B cell (primary cell): ENCODE measurements around the gene CFAP221. TPM values are rescaled to one million over a fixed set of nuclear protein-coding genes. Genes with fewer than 3 reads are reported as not detected.

Experiments
- ATAC-seq: fragments of 200-7000 bp; cut with Tn5 transposase; one replicate; pipeline ENCODE4 v1.10.0; 2021; ENCODE audit warnings: low read depth, mild to moderate bottlenecking, moderate number of reproducible peaks, moderate library complexity
- CTCF ChIA-PET: fragments of 350-600 bp; sonication (Branson Sonifier 250); formaldehyde crosslinking; loops from one replicate; lab custom pipeline; 2021; ENCODE audit warnings: antibody characterized with exemption, inconsistent platforms; lab: Charles Lee
- POLR2A ChIA-PET: fragments of 350-600 bp; sonication (Branson Sonifier 250); formaldehyde crosslinking; loops from one replicate; lab custom pipeline; 2021; ENCODE audit warnings: antibody characterized with exemption; lab: Charles Lee
- DNase-seq: peaks from one replicate; pipeline ENCODE4 v3.0.0; 2013
- H2AFZ ChIP-seq: 2 replicates; pipeline ENCODE4 v1.6.1; 2012; ENCODE audit warnings: mild to moderate bottlenecking, low read depth, low read length; ENCODE audit not compliant: insufficient read depth, poor library complexity, severe bottlenecking
- H3K27ac ChIP-seq, 2 donors: 1 replicate in 1 of 2; 2 replicates in 1 of 2; pipeline ENCODE4 v1.5.1; 2012 to 2013; ENCODE audit warnings: low read length in 2 of 2, mild to moderate bottlenecking in 2 of 2, moderate library complexity in 1 of 2
- H3K27me3 ChIP-seq, 4 experiments: fragments of 200-600 bp in 1 of 4; sonication (generic) in 1 of 4; replicated peaks in 1 of 4; 1 replicate in 2 of 4; 2 replicates in 2 of 4; pipeline versions ENCODE4 v1.6.1 to v1.7.0; 2013 to 2016; ENCODE audit warnings: low read length in 3 of 4, mild to moderate bottlenecking in 2 of 4, mixed read lengths in 1 of 4, moderate library complexity in 1 of 4; ENCODE audit not compliant: insufficient read depth in 4 of 4, control insufficient read depth in 3 of 4; ENCODE audit errors: control extremely low read depth in 1 of 4
- H3K36me3 ChIP-seq, 2 experiments: replicated peaks in 1 of 2; 1 replicate in 1 of 2; 2 replicates in 1 of 2; pipeline versions ENCODE4 v1.6.1 to v1.7.1; 2013; ENCODE audit warnings: low read length in 1 of 2; ENCODE audit not compliant: insufficient read depth in 2 of 2, control insufficient read depth in 1 of 2; ENCODE audit errors: control extremely low read depth in 1 of 2, extremely low read depth in 1 of 2
- H3K4me1 ChIP-seq, 2 donors: fragments of 200-600 bp in 1 of 2; sonication (generic) in 1 of 2; 1 replicate in 1 of 2; 2 replicates in 1 of 2; pipeline versions ENCODE4 v1.5.1 to v1.6.1; 2013 to 2017; ENCODE audit warnings: low read length in 2 of 2; ENCODE audit not compliant: control insufficient read depth in 2 of 2, insufficient read depth in 2 of 2
- H3K4me2 ChIP-seq: replicated peaks from 2 replicates; pipeline ENCODE3; 2012; ENCODE audit warnings: mild to moderate bottlenecking, low read depth, low read length; ENCODE audit not compliant: poor library complexity, severe bottlenecking
- H3K4me3 ChIP-seq, 5 experiments: fragments of 200-600 bp in 1 of 5; sonication (generic) in 1 of 5; 1 replicate in 3 of 5; 2 replicates in 2 of 5; pipeline versions ENCODE4 v1.5.1 to v1.7.0; 2011 to 2016; ENCODE audit warnings: low read length in 4 of 5, mild to moderate bottlenecking in 4 of 5, low read depth in 2 of 5, control low read depth in 1 of 5, moderate library complexity in 1 of 5; ENCODE audit not compliant: insufficient read depth in 1 of 5; ENCODE audit errors: control extremely low read depth in 1 of 5, extremely low read depth in 1 of 5
- H3K79me2 ChIP-seq: fragments of 200-600 bp; sonication (generic); one replicate; pipeline ENCODE4 v1.6.0; 2016; ENCODE audit warnings: low read length; ENCODE audit not compliant: control insufficient read depth, insufficient read depth
- H3K9ac ChIP-seq: fragments of 200-600 bp; sonication (generic); 2 replicates; pipeline ENCODE4 v1.6.1; 2017; ENCODE audit warnings: mild to moderate bottlenecking, low read length, moderate library complexity
- H3K9me3 ChIP-seq, 3 donors: one replicate each; pipeline versions ENCODE4 v1.6.1 to v1.7.1; 2013; ENCODE audit warnings: low read length in 2 of 3; ENCODE audit not compliant: control insufficient read depth in 2 of 3, insufficient read depth in 1 of 3; ENCODE audit errors: control extremely low read depth in 1 of 3
- H4K20me1 ChIP-seq: 2 replicates; pipeline ENCODE4 v1.6.0; 2012; ENCODE audit warnings: mild to moderate bottlenecking, low read length; ENCODE audit not compliant: insufficient read depth, control insufficient read depth, poor library complexity, severe bottlenecking
- H3K27ac Mint-ChIP-seq: one replicate; pipeline ENCODE4 v1.8.0; 2021; ENCODE audit warnings: mixed read lengths
- H3K27me3 Mint-ChIP-seq: one replicate; pipeline ENCODE4 v1.8.0; 2021; ENCODE audit warnings: mixed read lengths
- H3K4me1 Mint-ChIP-seq: one replicate; pipeline ENCODE4 v1.8.0; 2021; ENCODE audit warnings: mixed read lengths
- H3K4me3 Mint-ChIP-seq: one replicate; pipeline ENCODE4 v1.8.0; 2021; ENCODE audit warnings: mixed read lengths
- H3K9me3 Mint-ChIP-seq: one replicate; pipeline ENCODE4 v1.8.0; 2022; ENCODE audit warnings: mixed read lengths; ENCODE audit not compliant: insufficient read depth
- CTCF ChIP-seq: fragments of 200-600 bp; IDR thresholded peaks from one replicate; pipeline ENCODE4 v1.8.0; 2022; ENCODE audit warnings: antibody characterized with exemption, mild to moderate bottlenecking
- EZH2 ChIP-seq: IDR thresholded peaks from 2 replicates; pipeline ENCODE4 v1.6.1; 2012; ENCODE audit warnings: borderline replicate concordance, low read depth, mild to moderate bottlenecking, moderate library complexity, low read length; ENCODE audit not compliant: insufficient read depth, poor library complexity, severe bottlenecking
- WGBS: methylation state at CpG from one replicate; pipeline ENCODE4 v1.1.5; 2013; ENCODE audit warnings: missing lambda C conversion rate; ENCODE audit not compliant: insufficient coverage; 5-methylcytosine and 5-hydroxymethylcytosine counted together
- intact Hi-C: fragments of 100-400 bp; cut with micrococcal nuclease; formaldehyde crosslinking; loops from one replicate; pipeline ENCODE4 v1.10.0; 2022
- polyA plus RNA-seq: library from polyadenylated mRNA; depleted of rRNA; stranded (reverse); fragments of >200 nt; gene quantifications from 2 replicates; pipeline ENCODE4 v1.2.3, GENCODE V29; 2012
- total RNA-seq, 2 donors: library from RNA; stranded (reverse); fragments of 120-200 nt in 1 of 2; gene quantifications; 1 replicate in 1 of 2; 2 replicates in 1 of 2; pipeline versions ENCODE4 v1.2.3 to v1.2.4, GENCODE V29; 2013 to 2022

Gene CFAP221
- total and polyA plus RNA-seq, 2 donors (not counting 1 experiment from before 2014, with no cell fraction given): not detected

- Histone ChIP-seq H3K27ac (no peak overlapping the region), H2AFZ (no peak overlapping the region), H3K4me3 (no peak overlapping the region), H3K4me1 (peaks cover 13 to 17% of the 10 kb centered on the region in 2 donors), H4K20me1 (no peaks in the 10 kb centered on the region), H3K4me2 (no peak overlapping the region), H3K27me3 (no peaks in the 10 kb centered on the region), H3K36me3 (no peaks in the 10 kb centered on the region), H3K9ac (no peak overlapping the region), H3K9me3 (peaks cover 3 to 13% (median 10%) of the 10 kb centered on the region in 3 donors), H3K79me2 (no peaks in the 10 kb centered on the region)
- Mint-ChIP-seq H3K27me3 (peaks cover 13% of the 10 kb centered on the region), H3K4me3 (no peak overlapping the region), H3K4me1 (peaks cover 23% of the 10 kb centered on the region), H3K27ac (no peak overlapping the region), H3K9me3 (peaks cover 2% of the 10 kb centered on the region)
- intact Hi-C loops: loop anchor here (10.0 kb wide), 1 partner anchor 529 kb away; no protein-coding TSS in a partner anchor
- CTCF ChIA-PET: interaction anchor here (10.4 kb wide), 1 partner anchor 15 kb away, joined by 177 read pairs; no protein-coding TSS in a partner anchor
- no peak for TF ChIP-seq CTCF
- TF ChIP-seq EZH2: no peak
- POLR2A ChIA-PET: interaction anchor here (0.6 kb wide), 1 partner anchor 692 kb away, joined by 5 read pairs; no protein-coding TSS in a partner anchor
- ATAC-seq (no peak), DNase-seq (no peak)
- 41% methylated on average over 2 of the region's 3 CpGs for WGBS
Measured at GRCh38 chr2:119645173-119645855, 101.1 kb downstream of the CFAP221 start.

GRCh38 chr2:119646149-119646548, 101.9 kb downstream of the CFAP221 start:
- Mint-ChIP-seq H3K9me3 (peaks cover 2% of the 10 kb centered on the region), H3K27me3 (peaks cover 13% of the 10 kb centered on the region), H3K4me1 (peaks cover 23% of the 10 kb centered on the region), H3K27ac (no peak overlapping the region), H3K4me3 (no peak overlapping the region)
- 70% methylated on average over 3 of the region's 3 CpGs for WGBS
- no peaks in the 10 kb centered on the region for H4K20me1 ChIP-seq
- H3K36me3 ChIP-seq: no peaks in the 10 kb centered on the region
- intact Hi-C loops: loop anchor here (10.0 kb wide), 1 partner anchor 529 kb away; no protein-coding TSS in a partner anchor
- H3K27me3 ChIP-seq: no peaks in the 10 kb centered on the region
- no peak overlapping the region for H2AFZ ChIP-seq
- no peak overlapping the region for H3K27ac ChIP-seq
- ATAC-seq (no peak), DNase-seq (no peak)
- ChIA-PET CTCF (interaction anchor here (0.6 to 10.4 kb wide), 2 partner anchors 14 to 55 kb away, joined by 3 to 177 read pairs; no protein-coding TSS in a partner anchor), POLR2A (no interaction called here)
- no peaks in the 10 kb centered on the region for H3K79me2 ChIP-seq
- no peak overlapping the region for H3K4me3 ChIP-seq
- TF ChIP-seq CTCF (no peak), EZH2 (no peak)
- H3K4me1 ChIP-seq: peaks cover 13 to 17% of the 10 kb centered on the region in 2 donors
- H3K9ac ChIP-seq: no peak overlapping the region
- H3K4me2 ChIP-seq: no peak overlapping the region
- H3K9me3 ChIP-seq: peaks cover 3 to 13% (median 10%) of the 10 kb centered on the region in 3 donors
